HepG2 (cell line): ENCODE measurements around the gene PAX7. TPM values are rescaled to one million over a fixed set of nuclear protein-coding genes. Genes with fewer than 3 reads are reported as not detected.

Source experiments
- ATAC-seq: fragments of 200-7000 bp; cut with Tn5 transposase; 3 replicates; pipeline ENCODE4 v1.9.1; 2020; ENCODE audit warnings: mild to moderate bottlenecking, moderate library complexity
- BruUV-seq: library from RNA; stranded (reverse); fragments of 400-500 nt; replicated peaks from 2 replicates; lab custom pipeline; 2021; lab: Mats Ljungman, UMichigan
- CTCF ChIA-PET: fragments of 300-600 bp; formaldehyde crosslinking; extraction: SDS; loops from one replicate; lab custom pipeline; 2021; ENCODE audit warnings: low total read pairs, inconsistent platforms, low intra/inter-chr PET ratio; lab: Yijun Ruan, JAX
- POLR2A ChIA-PET: fragments of 350-600 bp; sonication (Branson Sonifier 250); formaldehyde crosslinking; loops from one replicate; lab custom pipeline; 2020; ENCODE audit warnings: antibody characterized with exemption, inconsistent platforms; lab: Yijun Ruan, JAX
- DNase-seq: peaks from one replicate; pipeline ENCODE4 v3.0.0-alpha.2; 2015; ENCODE audit warnings: low spot score
- FAIRE-seq: peaks from 3 replicates; lab custom pipeline; 2011; peaks lifted over from hg19 to GRCh38; lab: Jason Lieb, UNC
- H2AFZ ChIP-seq: one replicate; pipeline ENCODE4 v1.6.1; 2011; ENCODE audit warnings: low read length, inconsistent platforms
- H3K27ac ChIP-seq: fragments of 300-600 bp; 3 replicates; pipeline ENCODE4 v1.8.0; 2011; ENCODE audit warnings: mixed run types, mild to moderate bottlenecking, mixed read lengths, low read length, inconsistent platforms; ENCODE audit not compliant: insufficient read depth; ENCODE audit errors: extremely low read length
- H3K27me3 ChIP-seq, 2 experiments: fragments of 200-600 bp in 1 of 2; 2 replicates in 1 of 2; 3 replicates in 1 of 2; pipeline versions ENCODE4 v1.6.0 to v1.8.0; 2011; ENCODE audit warnings: low read length in 2 of 2, mild to moderate bottlenecking in 2 of 2, moderate library complexity in 2 of 2, inconsistent platforms in 1 of 2; ENCODE audit not compliant: insufficient read depth in 2 of 2, control insufficient read depth in 1 of 2
- H3K36me3 ChIP-seq, 2 experiments: fragments of 200-600 bp in 1 of 2; replicated peaks in 1 of 2; 2 replicates in 1 of 2; 3 replicates in 1 of 2; pipeline versions ENCODE4 v1.5.1 to v1.8.0; 2011; ENCODE audit warnings: low read length in 2 of 2, inconsistent platforms in 1 of 2; ENCODE audit not compliant: insufficient read depth in 2 of 2, control insufficient read depth in 1 of 2
- H3K4me1 ChIP-seq: 2 replicates; pipeline ENCODE4 v1.5.1; 2012; ENCODE audit warnings: low read length, inconsistent platforms; ENCODE audit not compliant: insufficient read depth
- H3K4me2 ChIP-seq: 2 replicates; pipeline ENCODE4 v1.6.0; 2011; ENCODE audit warnings: low read depth, low read length, inconsistent platforms
- H3K4me3 ChIP-seq, 3 experiments: fragments of 200-600 bp in 1 of 3; sonication (generic), shearing (Covaris generic) in 1 of 3; replicated peaks in 1 of 3; 2 replicates each; pipeline ENCODE4 v1.5.1; 2011 to 2016; ENCODE audit warnings: low read length in 3 of 3, inconsistent platforms in 2 of 3, low read depth in 2 of 3, mild to moderate bottlenecking in 2 of 3, control low read depth in 1 of 3, mixed read lengths in 1 of 3; ENCODE audit not compliant: insufficient read depth in 1 of 3
- H3K79me2 ChIP-seq: one replicate; pipeline ENCODE4 v1.6.1; 2011; ENCODE audit warnings: low read length, inconsistent platforms; ENCODE audit not compliant: insufficient read depth
- H3K9ac ChIP-seq: 2 replicates; pipeline ENCODE4 v1.6.0; 2011; ENCODE audit warnings: mild to moderate bottlenecking, low read depth, low read length, inconsistent platforms; ENCODE audit not compliant: insufficient read depth
- H3K9me3 ChIP-seq: 2 replicates; pipeline ENCODE4 v1.5.1; 2012; ENCODE audit warnings: mild to moderate bottlenecking, low read length
- H4K20me1 ChIP-seq: 2 replicates; pipeline ENCODE4 v1.6.0; 2011; ENCODE audit warnings: inconsistent platforms, mild to moderate bottlenecking, low read length, moderate library complexity; ENCODE audit not compliant: insufficient read depth
- ATF4 ChIP-seq, 2 experiments: fragments of 450-650 bp in 1 of 2; sonication (generic) in 1 of 2; formaldehyde crosslinking; IDR thresholded peaks; 2 replicates each; pipeline versions ENCODE4 v1.5.0 to v1.8.0; 2020 to 2022; ENCODE audit warnings: mild to moderate bottlenecking in 1 of 2, missing genetic modification reagents in 1 of 2
- ATRX ChIP-seq: sonication (generic); formaldehyde crosslinking; IDR thresholded peaks from 2 replicates; pipeline ENCODE4 v1.4.0; 2020; ENCODE audit warnings: missing genetic modification reagents, borderline replicate concordance
- CAMTA2 ChIP-seq: sonication (generic); formaldehyde crosslinking; IDR thresholded peaks from 2 replicates; pipeline ENCODE4 v1.4.0; 2020; ENCODE audit warnings: mild to moderate bottlenecking, missing genetic modification reagents, borderline replicate concordance
- GATAD2A ChIP-seq: IDR thresholded peaks from 2 replicates; pipeline ENCODE4 v1.6.1; 2016
- HDAC1 ChIP-seq: sonication (generic); formaldehyde crosslinking; IDR thresholded peaks from 2 replicates; pipeline ENCODE4 v1.5.1; 2020; ENCODE audit warnings: mild to moderate bottlenecking, missing genetic modification reagents
- MED1 ChIP-seq: sonication (generic); formaldehyde crosslinking; IDR thresholded peaks from 2 replicates; pipeline ENCODE4 v1.4.0; 2020; ENCODE audit warnings: missing genetic modification reagents
- RBAK ChIP-seq: sonication (generic); formaldehyde crosslinking; IDR thresholded peaks from 2 replicates; pipeline ENCODE4 v1.5.1; 2020; ENCODE audit warnings: mild to moderate bottlenecking, missing genetic modification reagents
- RFX5 ChIP-seq: IDR thresholded peaks from 2 replicates; pipeline ENCODE4 v1.6.1; 2011; ENCODE audit warnings: low read depth, low read length, improper control_type of control experiment
- RFXAP ChIP-seq: sonication (generic); formaldehyde crosslinking; IDR thresholded peaks from 2 replicates; pipeline ENCODE4 v1.4.0; 2020; ENCODE audit warnings: missing genetic modification reagents, borderline replicate concordance
- SNAI1 ChIP-seq: sonication (generic); formaldehyde crosslinking; IDR thresholded peaks from 2 replicates; pipeline ENCODE4 v1.5.0; 2020; ENCODE audit warnings: mild to moderate bottlenecking, missing genetic modification reagents, borderline replicate concordance
- TARDBP ChIP-seq: sonication (generic); formaldehyde crosslinking; IDR thresholded peaks from 2 replicates; pipeline ENCODE4 v1.8.0; 2022; ENCODE audit warnings: mild to moderate bottlenecking, missing genetic modification reagents
- THAP7 ChIP-seq: sonication (generic); formaldehyde crosslinking; IDR thresholded peaks from 2 replicates; pipeline ENCODE4 v1.8.1; 2023; ENCODE audit warnings: mild to moderate bottlenecking, missing genetic modification reagents
- ZFY ChIP-seq: sonication (generic); formaldehyde crosslinking; IDR thresholded peaks from 2 replicates; pipeline ENCODE4 v1.4.0; 2020; ENCODE audit warnings: missing genetic modification reagents
- ZNF337 ChIP-seq: sonication (generic); formaldehyde crosslinking; IDR thresholded peaks from 2 replicates; pipeline ENCODE4 v1.5.1; 2020; ENCODE audit warnings: missing genetic modification reagents, low read depth, mild to moderate bottlenecking, borderline replicate concordance
- WGBS: methylation state at CpG from one replicate; pipeline ENCODE4 v1.1.6; 2017; ENCODE audit warnings: low lambda C conversion rate; 5-methylcytosine and 5-hydroxymethylcytosine counted together
- in situ Hi-C: cut with HindIII; loops from 2 replicates; pipeline ENCODE4 v1.10.0; 2017; ENCODE audit warnings: low pct_unique_long_range_greater_than_20kb; ENCODE audit not compliant: extremely low pct_ligation_motif_present
- intact Hi-C: fragments of 100-400 bp; cut with micrococcal nuclease; formaldehyde crosslinking; loops from one replicate; pipeline ENCODE4 v1.10.0; 2022; ENCODE audit not compliant: unreplicated experiment
- polyA plus RNA-seq, 8 experiments: library from polyadenylated mRNA; depleted of rRNA in 3 of 8; stranded (reverse) in 7 of 8; unstranded in 1 of 8; fragments of >200 nt; fragmentation: Illumina TruSeq in 4 of 8; extraction: Trizol in 4 of 8; gene quantifications; 2 replicates each; pipeline versions ENCODE4 v1.2.1 to v1.2.3, GENCODE V29; 2011 to 2016; ENCODE audit warnings: low read depth in 4 of 8, missing spikeins in 1 of 8, mixed read lengths in 1 of 8; ENCODE audit not compliant: insufficient read depth in 1 of 8
- total RNA-seq, 5 experiments: library from RNA; depleted of rRNA; stranded (reverse); fragments of >200 nt; fragmentation: Illumina TruSeq; extraction: Trizol; gene quantifications; 2 replicates each; pipeline ENCODE4 v1.2.3, GENCODE V29; 2016; ENCODE audit warnings: low read depth in 1 of 5
- TF ChIP-seq, protein P1 (sequence below): sonication (generic); formaldehyde crosslinking; IDR thresholded peaks from 2 replicates; pipeline ENCODE4 v1.8.1; 2022; ENCODE audit warnings: mild to moderate bottlenecking, missing genetic modification reagents
- TF ChIP-seq, protein P2 (sequence below): sonication (generic); formaldehyde crosslinking; IDR thresholded peaks from 2 replicates; pipeline ENCODE4 v1.5.1; 2020; ENCODE audit warnings: missing genetic modification reagents, mild to moderate bottlenecking, borderline replicate concordance
- TF ChIP-seq, protein P3 (sequence below): sonication (generic); formaldehyde crosslinking; IDR thresholded peaks from 2 replicates; pipeline ENCODE4 v1.5.0; 2020; ENCODE audit warnings: missing genetic modification reagents

The PAX7 gene
- total and polyA plus RNA-seq, 2 of the 13 experiments (the other 11 are each of a cell fraction or from before 2014, with no cell fraction given): not detected

GRCh38 chr1:18738126-18738525 is 107.5 kb downstream of the PAX7 start:
- no peak overlapping the region for H3K27ac ChIP-seq
- no peak overlapping the region for H3K9ac ChIP-seq
- intact Hi-C loops: no loop called here
- H4K20me1 ChIP-seq: no peaks in the 10 kb centered on the region
- H3K36me3 ChIP-seq: no peaks in the 10 kb centered on the region
- BruUV-seq: no TSS peak
- ChIA-PET POLR2A (no interaction called here), CTCF (no interaction called here)
- no peaks in the 10 kb centered on the region for H3K4me1 ChIP-seq
- DNase-seq: no peak
- H3K27me3 ChIP-seq: peaks cover 0 to 29% of the 10 kb centered on the region in 2 experiments; a peak in 3 of 5 replicates
- no peak for FAIRE-seq
- no peak overlapping the region for H2AFZ ChIP-seq
- TF ChIP-seq MED1 (CRISPR knock-in tag): no peak
- TF ChIP-seq HDAC1 (CRISPR knock-in tag): no peak
- no peak for TF ChIP-seq RBAK (CRISPR knock-in tag)
- no peak for TF ChIP-seq RFX5
- no peak for TF ChIP-seq TARDBP (CRISPR knock-in tag)
- TF ChIP-seq, protein P1, sequence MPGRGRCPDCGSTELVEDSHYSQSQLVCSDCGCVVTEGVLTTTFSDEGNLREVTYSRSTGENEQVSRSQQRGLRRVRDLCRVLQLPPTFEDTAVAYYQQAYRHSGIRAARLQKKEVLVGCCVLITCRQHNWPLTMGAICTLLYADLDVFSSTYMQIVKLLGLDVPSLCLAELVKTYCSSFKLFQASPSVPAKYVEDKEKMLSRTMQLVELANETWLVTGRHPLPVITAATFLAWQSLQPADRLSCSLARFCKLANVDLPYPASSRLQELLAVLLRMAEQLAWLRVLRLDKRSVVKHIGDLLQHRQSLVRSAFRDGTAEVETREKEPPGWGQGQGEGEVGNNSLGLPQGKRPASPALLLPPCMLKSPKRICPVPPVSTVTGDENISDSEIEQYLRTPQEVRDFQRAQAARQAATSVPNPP (CRISPR knock-in tag): no peak
- TF ChIP-seq RFXAP: no peak
- no peak for TF ChIP-seq CAMTA2 (CRISPR knock-in tag)
- TF ChIP-seq ZFY (CRISPR knock-in tag): no peak
- TF ChIP-seq ATF4 (CRISPR knock-in tag; IDR thresholded peaks at IDR 0.05): no peak
- TF ChIP-seq ATRX (CRISPR knock-in tag): no peak
- no peak for TF ChIP-seq ZNF337
- no peak for TF ChIP-seq SNAI1
- TF ChIP-seq, protein P2, sequence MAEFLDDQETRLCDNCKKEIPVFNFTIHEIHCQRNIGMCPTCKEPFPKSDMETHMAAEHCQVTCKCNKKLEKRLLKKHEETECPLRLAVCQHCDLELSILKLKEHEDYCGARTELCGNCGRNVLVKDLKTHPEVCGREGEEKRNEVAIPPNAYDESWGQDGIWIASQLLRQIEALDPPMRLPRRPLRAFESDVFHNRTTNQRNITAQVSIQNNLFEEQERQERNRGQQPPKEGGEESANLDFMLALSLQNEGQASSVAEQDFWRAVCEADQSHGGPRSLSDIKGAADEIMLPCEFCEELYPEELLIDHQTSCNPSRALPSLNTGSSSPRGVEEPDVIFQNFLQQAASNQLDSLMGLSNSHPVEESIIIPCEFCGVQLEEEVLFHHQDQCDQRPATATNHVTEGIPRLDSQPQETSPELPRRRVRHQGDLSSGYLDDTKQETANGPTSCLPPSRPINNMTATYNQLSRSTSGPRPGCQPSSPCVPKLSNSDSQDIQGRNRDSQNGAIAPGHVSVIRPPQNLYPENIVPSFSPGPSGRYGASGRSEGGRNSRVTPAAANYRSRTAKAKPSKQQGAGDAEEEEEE: no peak
- TF ChIP-seq THAP7 (CRISPR knock-in tag): no peak
- no peak for TF ChIP-seq GATAD2A (CRISPR knock-in tag)
- TF ChIP-seq, protein P3, sequence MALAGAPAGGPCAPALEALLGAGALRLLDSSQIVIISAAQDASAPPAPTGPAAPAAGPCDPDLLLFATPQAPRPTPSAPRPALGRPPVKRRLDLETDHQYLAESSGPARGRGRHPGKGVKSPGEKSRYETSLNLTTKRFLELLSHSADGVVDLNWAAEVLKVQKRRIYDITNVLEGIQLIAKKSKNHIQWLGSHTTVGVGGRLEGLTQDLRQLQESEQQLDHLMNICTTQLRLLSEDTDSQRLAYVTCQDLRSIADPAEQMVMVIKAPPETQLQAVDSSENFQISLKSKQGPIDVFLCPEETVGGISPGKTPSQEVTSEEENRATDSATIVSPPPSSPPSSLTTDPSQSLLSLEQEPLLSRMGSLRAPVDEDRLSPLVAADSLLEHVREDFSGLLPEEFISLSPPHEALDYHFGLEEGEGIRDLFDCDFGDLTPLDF (CRISPR knock-in tag): no peak
- no peak overlapping the region for H3K4me2 ChIP-seq
- no peak overlapping the region for H3K4me3 ChIP-seq
- no peaks in the 10 kb centered on the region for H3K79me2 ChIP-seq
- no peaks in the 10 kb centered on the region for H3K9me3 ChIP-seq
- in situ Hi-C loops: no loop called here
- no peak for ATAC-seq
- 21% methylated on average over 6 of the region's 11 CpGs for WGBS
